Mesendoderm (in vitro differentiated cells): Measurements from ENCODE around the gene NMRK2.
"Not testable (repeated sequence)": the region's sequence is repeated elsewhere in the genome, so short reads cannot be mapped to it uniquely, and the experiment has no call there.

ENCODE experiments used
- DNase-seq: peaks from one replicate; pipeline ENCODE4 v3.0.0; 2013
- H2AK5ac ChIP-seq: 2 replicates; pipeline ENCODE4 v1.6.1; 2013; ENCODE audit warnings: low read length, inconsistent platforms
- H2BK120ac ChIP-seq: 2 replicates; pipeline ENCODE4 v1.6.1; 2013; ENCODE audit warnings: low read depth, mild to moderate bottlenecking, low read length, moderate library complexity, mixed read lengths
- H2BK15ac ChIP-seq: replicated peaks from 2 replicates; pipeline ENCODE4 v1.6.1; 2013; ENCODE audit warnings: low read depth, mild to moderate bottlenecking, moderate library complexity
- H2BK5ac ChIP-seq: 2 replicates; pipeline ENCODE4 v1.6.1; 2013; ENCODE audit warnings: low read length, inconsistent platforms
- H3K18ac ChIP-seq: 2 replicates; pipeline ENCODE4 v1.6.1; 2013; ENCODE audit warnings: mild to moderate bottlenecking, low read length, mixed read lengths
- H3K23ac ChIP-seq: one replicate; pipeline ENCODE4 v1.6.1; 2013; ENCODE audit warnings: low read length
- H3K27ac ChIP-seq: 2 replicates; pipeline ENCODE4 v1.5.1; 2013; ENCODE audit warnings: low read depth, mild to moderate bottlenecking, inconsistent platforms, low read length, moderate library complexity
- H3K27me3 ChIP-seq: 2 replicates; pipeline ENCODE4 v1.6.1; 2013; ENCODE audit warnings: low read length, control low read depth, mild to moderate bottlenecking, inconsistent platforms; ENCODE audit not compliant: insufficient read depth, poor library complexity
- H3K36me3 ChIP-seq: 2 replicates; pipeline ENCODE4 v1.6.1; 2013; ENCODE audit warnings: low read length, inconsistent platforms; ENCODE audit not compliant: control insufficient read depth, insufficient read depth
- H3K4ac ChIP-seq: one replicate; pipeline ENCODE4 v1.6.1; 2013; ENCODE audit warnings: low read depth, mild to moderate bottlenecking, low read length, moderate library complexity
- H3K4me1 ChIP-seq: 2 replicates; pipeline ENCODE4 v1.6.1; 2013; ENCODE audit warnings: low read depth, low read length, inconsistent platforms; ENCODE audit not compliant: control insufficient read depth
- H3K4me2 ChIP-seq: 2 replicates; pipeline ENCODE4 v1.6.1; 2013; ENCODE audit warnings: low read length
- H3K4me3 ChIP-seq: 2 replicates; pipeline ENCODE4 v1.5.1; 2013; ENCODE audit warnings: mild to moderate bottlenecking, low read length
- H3K56ac ChIP-seq: one replicate; pipeline ENCODE4 v1.6.1; 2013; ENCODE audit warnings: low read length
- H3K79me1 ChIP-seq: 2 replicates; pipeline ENCODE4 v1.6.1; 2013; ENCODE audit warnings: low read length, inconsistent platforms
- H3K79me2 ChIP-seq: 2 replicates; pipeline ENCODE4 v1.6.1; 2013; ENCODE audit warnings: mild to moderate bottlenecking, low read length; ENCODE audit not compliant: control insufficient read depth, insufficient read depth
- H3K9ac ChIP-seq: 2 replicates; pipeline ENCODE4 v1.6.1; 2013; ENCODE audit warnings: low read length, inconsistent platforms
- H4K5ac ChIP-seq: one replicate; pipeline ENCODE4 v1.6.1; 2013; ENCODE audit warnings: low read length
- H4K8ac ChIP-seq: one replicate; pipeline ENCODE4 v1.6.1; 2013; ENCODE audit warnings: low read depth, mild to moderate bottlenecking, control low read depth, low read length, moderate library complexity
- WGBS: extraction: QIAGEN DNeasy Blood & Tissue Kit; methylation state at CpG from one replicate; pipeline ENCODE4 v1.1.7; 2013; ENCODE audit warnings: low lambda C conversion rate, missing lambda C conversion rate; ENCODE audit not compliant: insufficient coverage; ENCODE audit errors: extremely low coverage; 5-methylcytosine and 5-hydroxymethylcytosine counted together

Gene NMRK2

GRCh38 chr19:3938300-3938950, 5.6 kb downstream of the NMRK2 start:
- not testable (repeated sequence) for H3K4ac ChIP-seq, H3K79me1 ChIP-seq, H3K9ac ChIP-seq, H2AK5ac ChIP-seq, H3K18ac ChIP-seq, H3K4me3 ChIP-seq, H3K36me3 ChIP-seq, H3K56ac ChIP-seq, H2BK5ac ChIP-seq, H3K27ac ChIP-seq, H3K79me2 ChIP-seq, H2BK15ac ChIP-seq, H4K5ac ChIP-seq, H3K4me2 ChIP-seq, H2BK120ac ChIP-seq, H3K27me3 ChIP-seq, H3K23ac ChIP-seq, DNase-seq, H3K4me1 ChIP-seq, H4K8ac ChIP-seq
- no CpG with 5 or more reads among the region's 22 CpGs for WGBS

GRCh38 chr19:3942790-3943409, 10.0 kb downstream of the NMRK2 start:
- WGBS = no CpG with 5 or more reads among the region's 8 CpGs
- H2BK120ac ChIP-seq = no peak overlapping the region
- H2BK15ac ChIP-seq = no peak overlapping the region
- no peak overlapping the region for H2BK5ac ChIP-seq
- DNase-seq = no peak
- no peaks in the 10 kb centered on the region for H3K27me3 ChIP-seq
- H3K4me1 ChIP-seq = no peaks in the 10 kb centered on the region
- H3K79me1 ChIP-seq = no peaks in the 10 kb centered on the region
- no peaks in the 10 kb centered on the region for H3K79me2 ChIP-seq
- no peak overlapping the region for H3K4me2 ChIP-seq
- H3K9ac ChIP-seq = no peak overlapping the region
- no peak overlapping the region for H3K4ac ChIP-seq
- H3K36me3 ChIP-seq = no peaks in the 10 kb centered on the region
- H3K18ac ChIP-seq = no peak overlapping the region
- no peak overlapping the region for H3K23ac ChIP-seq
- no peak overlapping the region for H3K56ac ChIP-seq
- H3K4me3 ChIP-seq = no peak overlapping the region
- H4K5ac ChIP-seq = no peak overlapping the region
- no peak overlapping the region for H4K8ac ChIP-seq
- H2AK5ac ChIP-seq = no peak overlapping the region
- H3K27ac ChIP-seq = no peak overlapping the region

GRCh38 chr19:3944018-3944721, 11.3 kb downstream of the NMRK2 start:
- no peak overlapping the region for H4K5ac ChIP-seq
- no peak overlapping the region for H4K8ac ChIP-seq
- no peak overlapping the region for H3K4ac ChIP-seq
- H3K79me1 ChIP-seq = no peaks in the 10 kb centered on the region
- H3K56ac ChIP-seq = no peak overlapping the region
- no peak overlapping the region for H3K23ac ChIP-seq
- H3K79me2 ChIP-seq = no peaks in the 10 kb centered on the region
- H2BK15ac ChIP-seq = no peak overlapping the region
- no CpG with 5 or more reads among the region's 11 CpGs for WGBS
- no peak overlapping the region for H3K18ac ChIP-seq
- H3K4me2 ChIP-seq = no peak overlapping the region
- H3K36me3 ChIP-seq = no peaks in the 10 kb centered on the region
- no peaks in the 10 kb centered on the region for H3K4me1 ChIP-seq
- DNase-seq = no peak
- no peak overlapping the region for H3K4me3 ChIP-seq
- H2BK5ac ChIP-seq = no peak overlapping the region
- no peak overlapping the region for H2BK120ac ChIP-seq
- H3K9ac ChIP-seq = no peak overlapping the region
- no peaks in the 10 kb centered on the region for H3K27me3 ChIP-seq
- no peak overlapping the region for H2AK5ac ChIP-seq
- no peak overlapping the region for H3K27ac ChIP-seq

- Histone ChIP-seq H3K4me3 (no peak overlapping the region), H3K36me3 (no peaks in the 10 kb centered on the region), H3K23ac (no peak overlapping the region), H2BK120ac (no peak overlapping the region), H3K27me3 (no peaks in the 10 kb centered on the region), H3K18ac (no peak overlapping the region), H2BK15ac (no peak overlapping the region), H2AK5ac (no peak overlapping the region), H3K79me2 (no peaks in the 10 kb centered on the region), H3K56ac (no peak overlapping the region), H4K5ac (no peak overlapping the region), H3K27ac (no peak overlapping the region), H2BK5ac (no peak overlapping the region), H3K4ac (no peak overlapping the region), H3K4me2 (no peak overlapping the region), H3K9ac (no peak overlapping the region), H3K79me1 (no peaks in the 10 kb centered on the region), H3K4me1 (no peaks in the 10 kb centered on the region), H4K8ac (no peak overlapping the region)
- no peak for DNase-seq
- no CpG with 5 or more reads among the region's 2 CpGs for WGBS
Observed at GRCh38 chr19:3945838-3946237, 13.0 kb downstream of the NMRK2 start.

- not testable (repeated sequence) for H3K4ac ChIP-seq, H2AK5ac ChIP-seq, DNase-seq, H4K5ac ChIP-seq, H4K8ac ChIP-seq, H3K23ac ChIP-seq, H2BK15ac ChIP-seq, H3K36me3 ChIP-seq, H3K18ac ChIP-seq, H3K27ac ChIP-seq, H3K9ac ChIP-seq, H3K27me3 ChIP-seq, H3K4me1 ChIP-seq, H3K56ac ChIP-seq, H2BK5ac ChIP-seq, H3K4me2 ChIP-seq, H2BK120ac ChIP-seq, H3K4me3 ChIP-seq, H3K79me1 ChIP-seq, H3K79me2 ChIP-seq
- no CpG with 5 or more reads among the region's 15 CpGs for WGBS
Observed at GRCh38 chr19:3947316-3947933, 14.6 kb downstream of the NMRK2 start.
